Stimulated activated naive CD4-positive, alpha-beta T cell (primary cell): Measurements from ENCODE around the gene RTF2.

ENCODE experiments used
- DNase-seq, 6 experiments: peaks; one replicate each; lab custom pipeline; 2025; lab: John Stamatoyannopoulos, UW

Gene RTF2

DNA sequence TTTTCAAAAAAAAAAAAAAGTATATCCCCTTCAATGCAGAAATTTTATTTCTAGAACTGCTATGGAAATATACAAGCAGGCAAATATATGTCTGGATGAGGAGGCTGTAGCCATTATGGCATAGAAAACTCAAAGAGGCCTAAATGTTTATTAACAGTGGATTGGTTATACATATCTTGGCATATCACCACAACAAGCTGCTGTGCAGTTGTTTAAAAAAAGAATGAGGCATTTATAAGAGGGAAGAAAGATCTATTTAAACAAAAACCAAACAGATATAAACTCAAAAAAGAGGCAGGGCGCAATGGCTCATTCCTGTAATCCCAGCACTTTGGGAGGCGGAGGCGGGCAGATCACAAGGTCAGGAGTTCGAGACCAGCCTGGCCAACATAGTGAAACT lies 30.1 kb upstream of the RTF2 start:
- no peak for DNase-seq

DNA sequence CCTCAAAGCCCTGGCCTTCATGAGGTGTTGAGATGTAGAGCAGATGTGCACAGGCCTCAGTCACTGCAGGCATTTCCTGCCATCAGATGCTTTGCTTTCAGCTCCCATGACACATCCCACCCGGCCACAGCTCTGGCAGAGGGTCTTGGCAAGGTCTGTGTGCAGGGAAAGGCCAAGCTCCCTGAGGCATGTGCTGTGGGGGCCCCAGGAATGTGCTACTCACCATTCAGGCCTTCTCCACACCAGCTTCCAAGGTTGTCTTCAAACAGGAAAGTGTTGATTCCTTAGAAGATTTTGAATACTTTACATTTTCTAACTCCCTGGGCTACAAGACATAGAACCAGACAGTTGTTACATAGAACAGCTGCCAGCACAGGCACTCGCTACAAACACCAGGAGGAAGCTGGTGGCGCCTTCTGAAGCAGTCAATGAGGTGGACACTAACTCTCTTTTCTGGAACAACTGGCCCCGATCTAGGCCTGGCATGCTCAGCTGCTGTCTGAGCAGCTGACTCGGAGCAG lies 28.6 kb upstream of the RTF2 start:
- peak in 1 of 6 experiments; percentile 12 for DNase-seq

DNA sequence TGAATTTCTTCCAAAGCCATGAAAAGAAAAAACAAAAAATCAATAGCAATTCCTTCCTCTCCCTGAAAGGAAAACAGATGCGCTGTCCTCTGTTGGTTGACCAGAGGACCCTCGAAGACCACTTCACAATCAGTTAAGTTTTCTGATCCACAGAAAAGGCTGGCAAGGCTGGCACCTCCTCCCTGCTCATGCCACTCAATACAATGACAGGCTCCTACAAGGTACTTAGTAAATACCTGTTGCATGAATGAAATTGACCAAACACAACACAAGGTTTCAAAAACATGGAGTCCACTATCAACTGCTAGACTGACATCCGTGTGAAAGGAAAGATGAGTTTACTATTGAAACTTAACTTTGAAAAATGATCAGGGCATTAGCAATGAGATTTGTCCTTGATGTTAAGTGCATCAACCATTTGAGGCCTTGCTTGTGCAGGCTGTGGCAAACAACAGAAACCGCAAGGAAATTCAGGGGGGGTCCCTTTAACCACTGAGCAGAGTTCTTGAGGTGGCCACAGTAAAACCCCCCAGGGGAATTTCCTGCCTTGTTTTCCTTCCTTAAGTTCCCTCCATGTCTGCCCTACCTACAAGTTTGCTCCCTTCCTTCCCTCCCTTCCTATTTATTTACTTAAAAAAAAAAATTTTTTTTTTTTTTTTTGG lies 27.9 kb upstream of the RTF2 start:
- peak in 5 of 6 experiments; percentile 8 to 53 (median 23) for DNase-seq

DNA sequence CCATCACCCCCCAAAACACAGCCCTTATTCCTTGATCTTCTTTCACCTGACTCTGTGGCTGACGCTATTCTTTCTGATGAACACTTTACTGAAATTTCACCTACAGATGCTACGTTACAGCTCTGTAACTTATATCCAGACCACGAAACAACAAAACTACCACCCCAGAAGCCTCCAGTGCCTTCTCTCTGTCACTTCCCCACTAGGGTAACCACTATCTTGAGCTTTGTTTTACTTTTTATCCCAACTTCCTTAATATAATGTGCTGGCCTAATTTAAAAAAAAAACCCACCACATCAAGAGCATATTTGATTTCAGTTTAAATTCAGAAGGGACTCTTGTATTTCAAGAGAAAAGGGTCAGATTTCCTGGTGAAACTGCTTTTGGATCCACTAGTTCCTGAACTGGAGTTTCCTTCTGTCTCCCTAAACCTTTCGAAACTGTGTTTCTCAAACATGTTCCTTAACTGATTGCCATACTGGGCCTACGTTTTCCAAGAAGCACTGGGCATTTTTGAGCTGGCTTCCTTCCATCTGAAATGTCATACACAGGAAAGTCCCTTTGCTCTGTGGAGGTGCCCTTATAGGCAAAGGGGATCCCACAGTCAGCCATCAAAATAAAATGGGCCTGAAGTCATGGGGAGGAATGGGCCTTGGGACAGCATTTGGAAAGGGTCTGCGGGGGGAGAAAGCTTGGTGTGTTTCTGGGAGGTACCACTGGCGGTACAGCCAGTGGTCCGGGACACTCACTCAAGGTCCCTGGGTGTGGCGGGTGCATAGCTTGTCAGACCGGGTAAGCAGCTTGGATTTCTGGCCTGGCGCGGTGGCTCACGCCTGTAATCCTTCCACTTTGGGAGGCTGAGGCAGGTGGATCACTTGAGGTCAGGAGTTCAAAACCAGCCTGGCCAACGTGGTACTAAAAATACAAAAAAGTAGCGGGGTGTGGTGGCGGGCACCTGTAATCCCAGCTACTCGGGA lies 25.8 kb upstream of the RTF2 start:
- no peak for DNase-seq

DNA sequence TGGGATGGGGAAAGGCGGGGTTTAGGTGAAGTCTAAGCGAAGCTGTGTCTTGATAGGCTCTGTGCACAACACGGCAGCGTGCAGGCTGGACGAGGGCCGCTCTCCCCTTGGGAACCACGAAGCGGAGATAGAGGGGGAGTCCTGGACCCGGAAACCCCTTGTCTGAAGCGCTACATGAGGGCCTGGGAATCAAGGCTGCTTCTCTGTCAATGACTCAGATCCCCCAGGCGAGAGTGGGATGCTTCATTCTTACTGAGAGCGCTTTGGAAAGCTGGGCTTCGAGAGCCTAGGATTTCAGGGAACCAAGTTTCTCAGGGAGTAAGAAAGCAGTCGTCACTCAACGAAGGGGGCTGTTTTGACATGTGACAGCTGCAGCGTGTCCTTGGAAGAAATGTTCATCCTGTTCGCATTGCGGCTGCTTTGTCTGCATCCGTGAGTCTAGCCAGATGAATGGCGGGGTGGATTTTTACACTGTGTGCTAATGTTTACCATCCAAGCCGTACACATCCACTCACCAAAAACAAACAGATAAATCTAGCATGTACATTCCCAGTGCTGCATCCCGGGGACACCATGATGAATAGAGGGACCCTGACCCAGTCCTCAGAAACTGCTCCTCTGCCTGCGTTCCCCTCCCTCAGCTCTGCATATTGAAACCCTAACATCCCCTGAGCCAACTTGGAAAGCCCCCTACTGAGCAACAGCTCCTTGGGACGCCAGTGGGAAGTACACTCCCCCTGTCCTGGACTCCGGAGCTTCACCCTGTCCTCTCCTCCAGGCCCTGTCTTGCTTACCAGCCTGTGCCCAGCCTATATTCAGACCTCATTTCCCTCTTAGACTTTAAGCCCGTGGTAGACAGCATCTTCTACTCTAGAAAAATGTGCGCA lies 24.5 kb upstream of the RTF2 start:
- no peak for DNase-seq

DNA sequence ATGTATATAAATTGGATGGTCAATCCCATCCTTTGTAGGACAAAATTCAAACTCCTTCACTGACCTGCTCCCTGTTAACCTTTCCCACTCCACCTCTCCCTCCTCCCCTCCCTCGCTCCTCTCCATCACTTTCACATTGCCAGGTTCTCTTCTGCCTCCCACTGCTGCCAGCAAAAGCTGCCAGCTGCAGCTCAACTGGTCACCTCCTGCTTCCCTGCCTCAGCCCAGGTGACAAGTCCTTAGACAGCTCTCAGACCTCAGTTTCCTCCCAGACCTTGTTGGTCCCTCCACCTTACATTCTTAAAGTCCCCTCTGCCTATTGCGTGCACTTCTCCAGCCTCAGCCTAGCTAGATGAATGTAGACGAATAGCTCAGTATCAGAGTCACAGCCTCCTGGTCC lies 23.3 kb upstream of the RTF2 start:
- DNase-seq, result no peak

DNA sequence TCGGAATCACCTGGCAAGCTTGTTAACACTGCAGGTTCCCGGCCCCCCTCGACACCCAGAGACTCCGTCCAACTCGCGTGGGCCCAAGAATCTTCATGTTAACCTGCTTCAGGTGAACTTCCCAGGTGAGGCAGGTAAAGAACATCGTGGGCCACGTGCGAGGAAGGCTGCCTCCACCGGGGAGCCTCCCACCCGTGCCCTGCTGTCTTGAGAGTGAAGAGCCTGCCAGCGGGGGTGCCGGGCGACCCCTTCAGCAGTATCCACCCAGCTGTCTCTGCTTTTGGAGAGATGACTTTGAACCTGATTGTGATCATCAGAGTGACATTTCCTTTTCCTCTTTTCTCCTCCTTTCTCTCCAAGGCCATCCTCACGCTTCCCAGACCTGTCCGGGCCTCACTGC lies 22.9 kb upstream of the RTF2 start:
- DNase-seq, result no peak

DNA sequence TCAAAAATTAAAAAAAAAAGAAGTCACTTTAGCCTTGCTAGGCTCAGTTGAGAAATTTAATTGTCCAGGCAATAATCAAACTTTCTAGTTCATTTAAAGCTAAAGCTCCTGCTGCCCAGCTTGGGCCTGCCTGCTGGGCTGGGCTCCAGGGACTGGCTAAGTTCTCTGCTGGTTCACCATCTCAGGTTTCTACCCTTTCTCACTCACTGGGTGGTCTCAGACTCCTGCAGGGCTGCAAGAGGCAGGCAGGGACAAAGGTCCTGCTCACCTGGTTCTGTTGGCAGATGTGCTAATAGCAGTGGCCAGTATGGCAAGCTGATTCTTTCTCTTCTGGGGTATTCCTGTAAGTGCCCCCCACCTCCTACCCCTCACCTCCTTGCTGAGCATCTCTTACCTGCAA lies 21.2 kb upstream of the RTF2 start:
- DNase-seq, result no peak

DNA sequence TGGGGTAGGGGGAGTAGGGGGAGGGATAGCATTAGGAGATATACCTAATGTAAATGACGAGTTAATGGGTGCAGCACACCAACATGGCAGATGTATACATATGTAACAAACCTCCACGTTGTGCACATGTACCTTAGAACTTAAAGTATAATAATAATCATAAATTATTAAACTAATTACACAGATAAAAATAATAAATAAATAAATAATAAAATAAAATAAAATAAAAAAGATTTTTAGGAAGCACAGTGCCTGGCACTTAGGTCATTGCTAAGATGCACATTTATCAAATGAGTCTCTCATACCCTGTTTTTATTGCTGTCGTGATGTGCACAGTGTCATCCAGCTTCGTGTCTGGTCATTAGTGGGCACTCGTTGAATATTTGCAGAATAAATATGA lies 19.0 kb upstream of the RTF2 start:
- DNase-seq, result no peak

DNA sequence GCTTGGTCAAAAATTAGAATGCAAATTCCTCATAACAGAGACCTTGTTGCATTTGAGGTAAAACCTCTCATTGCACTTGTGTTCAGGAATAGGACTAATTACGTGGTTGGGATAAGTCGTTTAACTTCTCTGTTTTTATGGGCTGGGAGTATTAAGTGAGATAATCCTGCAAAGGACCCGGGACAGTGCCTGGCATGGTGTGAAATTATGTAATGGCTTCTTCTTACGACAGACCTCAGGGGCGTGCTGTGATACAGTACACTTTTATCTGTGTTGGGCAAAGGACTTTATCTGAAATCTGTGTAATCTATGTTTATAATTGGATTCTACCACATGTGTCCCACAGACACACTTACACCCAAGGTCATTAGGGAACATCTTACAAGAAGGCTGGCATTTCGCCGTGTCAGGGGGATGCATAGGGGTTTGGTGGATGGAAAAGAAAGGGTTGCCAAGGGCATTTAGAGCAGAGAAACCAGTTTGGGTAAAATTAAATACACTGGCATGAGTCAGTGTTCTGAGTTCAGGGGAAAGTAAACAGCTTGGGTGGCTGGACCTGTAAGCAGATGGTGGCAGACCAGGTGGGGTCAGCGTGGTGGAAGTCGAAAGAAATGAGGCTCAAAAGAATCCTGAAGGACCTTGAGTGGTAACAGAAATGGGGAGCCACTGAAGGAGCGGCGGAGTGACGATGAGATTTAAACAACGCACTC lies 17.2 kb upstream of the RTF2 start:
- DNase-seq, result no peak

DNA sequence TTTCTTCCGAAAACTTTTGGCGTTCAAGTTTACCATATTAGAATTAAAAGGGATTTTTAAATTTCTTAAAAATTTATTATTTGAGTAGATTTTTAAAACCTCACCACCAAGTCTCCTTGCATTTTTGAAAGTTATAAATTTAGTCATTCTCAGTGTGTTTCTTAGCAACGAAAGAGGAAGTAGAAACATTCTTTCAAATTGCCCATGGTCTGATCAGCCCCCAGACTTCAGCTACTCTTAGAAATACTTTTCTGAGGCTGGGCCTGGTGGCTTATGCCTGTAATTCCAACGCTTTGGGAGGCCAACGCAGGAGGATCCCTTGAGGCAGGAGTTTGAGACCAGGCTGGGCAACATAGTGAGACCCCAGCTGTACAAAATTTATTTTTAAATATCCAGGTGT lies 15.1 kb upstream of the RTF2 start:
- no peak for DNase-seq

DNA sequence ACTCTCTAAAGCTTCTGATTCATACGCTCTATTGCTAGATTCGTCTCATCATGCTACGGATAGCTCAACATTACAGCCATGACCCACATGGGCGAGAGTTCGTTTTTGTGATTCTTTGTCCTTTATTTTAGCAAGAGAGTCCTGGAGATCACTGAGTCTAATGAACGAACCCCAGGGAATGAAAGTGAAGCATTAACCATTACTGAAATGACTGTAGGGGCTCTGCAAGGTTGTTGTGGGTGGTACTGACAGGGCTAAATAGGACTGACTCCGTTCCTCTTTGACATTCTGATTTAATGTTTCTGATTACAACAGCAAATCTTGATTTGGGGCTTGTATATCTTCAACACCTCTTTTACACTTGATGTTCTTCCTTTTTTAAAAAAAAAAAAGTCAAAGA lies 13.7 kb upstream of the RTF2 start:
- no peak for DNase-seq

DNA sequence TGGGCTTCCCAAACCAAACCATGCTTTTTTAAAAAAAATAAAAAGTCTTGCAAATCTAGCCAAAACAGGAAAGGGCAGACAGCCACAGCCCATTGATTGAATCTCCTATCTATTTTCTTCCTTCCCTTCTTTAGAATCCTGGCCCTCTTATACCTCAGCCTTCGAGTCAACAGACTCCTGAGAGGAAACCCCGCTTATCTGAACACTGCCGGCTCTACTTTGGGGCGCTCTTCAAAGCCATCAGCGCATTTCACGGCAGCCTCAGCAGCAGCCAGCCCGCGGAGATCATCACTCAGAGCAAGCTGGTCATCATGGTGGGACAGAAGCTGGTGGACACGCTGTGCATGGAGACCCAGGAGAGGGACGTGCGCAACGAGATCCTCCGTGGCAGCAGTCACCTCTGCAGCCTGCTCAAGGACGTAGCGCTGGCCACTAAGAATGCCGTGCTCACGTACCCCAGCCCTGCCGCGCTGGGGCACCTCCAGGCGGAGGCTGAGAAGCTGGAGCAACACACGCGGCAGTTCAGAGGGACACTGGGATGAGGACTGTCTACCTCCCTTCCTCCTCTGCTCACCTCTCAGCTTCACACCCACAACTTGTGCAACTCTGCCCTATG lies 10.1 kb upstream of the RTF2 start:
- no peak for DNase-seq

DNA sequence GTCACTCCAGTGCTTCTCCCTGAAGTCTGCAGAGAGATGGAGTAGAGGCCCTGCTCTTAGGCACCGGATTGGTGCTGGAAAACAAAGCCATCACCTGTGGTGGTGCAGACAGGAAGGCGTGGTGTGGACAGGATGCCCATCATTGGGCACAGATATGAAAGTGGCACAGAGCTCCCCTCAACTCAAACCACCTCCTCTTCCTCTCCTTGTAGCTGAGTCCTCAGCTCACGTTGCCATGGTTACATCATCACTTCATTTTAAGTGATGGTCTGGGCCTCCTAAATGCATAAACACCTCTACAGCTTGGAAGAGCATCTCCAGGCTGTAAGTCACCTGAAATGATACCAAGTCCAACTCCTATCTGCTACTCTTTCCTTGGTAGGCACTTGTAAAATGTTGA lies 8.0 kb upstream of the RTF2 start:
- DNase-seq, result peak in 3 of 6 experiments; percentile 7 to 54 (median 53)

DNA sequence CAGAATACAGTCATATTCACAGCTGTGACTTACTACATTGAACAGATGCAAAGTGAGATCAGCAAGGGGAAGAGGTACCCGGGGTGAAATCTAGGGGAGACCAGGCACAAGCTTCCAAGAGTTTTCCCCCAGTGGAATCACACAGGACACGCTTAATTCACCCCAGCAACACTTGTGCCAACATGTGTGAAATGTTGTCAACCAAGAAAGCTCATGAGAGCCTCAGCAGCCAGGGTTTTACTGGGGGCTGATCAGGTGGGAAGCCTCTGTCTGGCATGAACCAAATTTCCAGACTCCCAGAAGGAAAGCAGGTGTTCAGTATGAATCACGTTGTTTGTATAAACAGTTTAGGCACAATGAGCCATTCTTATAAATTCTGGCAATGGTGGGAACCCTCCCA lies 6.9 kb upstream of the RTF2 start:
- DNase-seq, result no peak

DNA sequence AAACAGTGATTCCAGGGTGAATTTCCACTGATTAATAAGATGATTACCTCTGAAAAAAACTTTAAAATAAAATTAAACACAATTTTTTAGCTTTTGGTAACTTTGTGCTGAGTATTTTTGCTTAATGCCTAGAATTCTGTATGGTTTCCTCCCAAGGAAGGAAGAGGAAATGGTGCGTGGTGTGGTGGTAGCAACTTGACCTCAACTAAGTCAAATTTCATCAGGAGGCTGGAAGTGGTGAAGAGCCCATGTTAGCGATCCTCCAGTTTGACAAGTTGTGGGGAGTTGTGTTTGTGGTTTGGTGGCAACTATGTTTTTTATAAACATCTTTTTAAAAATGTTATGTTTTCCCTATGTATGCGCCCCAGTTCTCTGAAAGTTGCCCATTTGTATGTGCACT lies 5.0 kb upstream of the RTF2 start:
- DNase-seq, result no peak

DNA sequence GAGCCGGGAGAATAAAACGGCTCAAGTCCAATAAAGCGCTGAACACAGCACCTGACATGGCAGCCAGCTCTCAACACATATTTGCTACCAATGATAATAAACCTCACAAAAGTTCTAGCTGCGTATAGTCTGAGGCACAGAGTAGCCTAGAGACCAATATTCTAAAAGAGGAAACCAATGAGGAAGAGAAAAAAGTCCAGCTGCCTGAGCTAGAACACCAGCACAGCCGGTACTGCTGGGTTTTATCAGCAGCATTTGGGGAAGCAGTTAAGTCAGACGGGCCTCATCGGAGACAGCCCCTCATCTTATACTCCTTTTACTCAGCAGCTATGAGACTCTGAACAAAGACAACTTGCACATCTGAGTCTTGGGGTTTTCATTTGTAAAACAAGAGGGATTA lies 2.4 kb upstream of the RTF2 start:
- no peak for DNase-seq

DNA sequence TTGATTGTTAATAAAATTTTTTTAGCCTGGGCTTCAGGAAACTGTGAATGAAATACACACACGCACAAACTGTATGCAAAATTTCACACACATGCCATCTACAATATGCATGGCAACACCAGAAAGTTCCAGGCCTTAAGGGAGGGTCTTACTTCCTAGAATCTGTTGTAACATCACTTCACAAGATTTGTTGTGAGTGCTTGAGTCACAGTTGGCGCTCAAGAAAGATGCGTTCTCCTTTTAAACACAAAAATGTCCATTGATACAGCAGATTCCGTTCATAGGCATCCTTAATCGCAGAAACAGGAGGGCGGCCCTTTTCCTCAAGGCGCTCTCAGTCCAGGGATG lies 485 bp upstream of the RTF2 start:
- DNase-seq, result no peak

DNA sequence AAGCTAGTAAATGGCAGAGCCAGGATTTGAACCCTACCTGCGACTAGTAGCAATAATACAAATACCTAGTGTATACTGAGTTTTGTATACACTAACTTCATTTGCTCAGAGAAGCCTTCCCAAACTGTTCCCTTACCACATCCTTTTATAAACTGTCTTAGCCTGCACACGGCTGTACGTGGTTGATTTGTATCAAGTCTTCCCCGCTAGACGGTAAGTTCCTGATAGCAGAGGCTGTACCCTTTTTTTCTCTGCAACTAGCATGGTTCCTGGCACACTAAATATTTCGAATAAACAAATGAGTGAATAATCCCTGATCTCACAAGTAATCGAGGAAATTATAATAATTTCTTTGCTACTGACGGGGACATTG lies 636 bp downstream of the RTF2 start:
- no peak for DNase-seq

DNA sequence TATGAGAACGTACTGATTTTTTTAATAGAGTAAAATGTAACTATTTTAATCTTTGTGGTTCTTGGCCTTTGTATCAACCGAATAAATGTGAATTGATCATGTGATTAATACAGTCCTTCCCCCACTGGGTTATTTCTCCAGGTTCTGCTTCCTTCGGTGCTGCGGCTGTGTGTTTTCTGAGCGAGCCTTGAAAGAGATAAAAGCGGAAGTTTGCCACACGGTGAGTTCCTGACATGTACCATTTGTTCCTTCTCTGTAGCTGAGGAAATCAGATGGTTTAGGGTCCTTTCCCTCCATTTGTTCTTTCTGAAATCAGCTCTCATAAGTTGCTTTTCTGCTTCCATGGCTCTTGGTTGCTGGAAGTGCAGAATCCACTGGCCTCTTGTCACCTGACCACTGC lies 15.5 kb downstream of the RTF2 start:
- peak in 3 of 6 experiments; percentile 33 to 41 (median 41) for DNase-seq

DNA sequence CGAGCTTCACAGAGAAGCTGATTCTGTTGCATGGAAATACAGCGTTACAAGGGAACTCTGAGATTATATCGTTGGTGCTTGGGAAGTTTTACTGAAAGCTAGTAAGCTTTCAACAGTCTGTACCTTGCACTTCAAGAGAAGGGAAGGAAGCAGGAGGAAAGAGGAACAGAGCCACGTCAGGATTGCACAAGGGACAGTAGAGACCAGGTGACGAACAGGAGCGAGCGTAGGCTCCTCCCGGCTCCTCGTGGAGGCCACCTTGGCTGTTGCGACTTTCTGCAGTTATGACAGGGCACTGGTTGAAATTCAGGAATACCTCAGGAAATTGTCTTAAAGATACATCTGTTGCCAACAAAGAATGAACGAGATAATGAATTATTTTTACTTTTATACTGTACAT lies 18.8 kb downstream of the RTF2 start:
- no peak for DNase-seq
